ENCODE measurements around the gene ERICH2.
A peak's percentile ranks its signal among the peaks of the same experiment; 100 is the strongest.

ERICH2 gene

GRCh38 chr2:170842785-170843184 is 72.6 kb downstream of the ERICH2 start:
- no peak for DNase-seq (ENCODE audit: low spot score)

GRCh38 chr2:170843656-170844055 is 73.5 kb downstream of the ERICH2 start:
- peak; percentile 23 for DNase-seq (ENCODE audit: low spot score)

GRCh38 chr2:170845343-170845742 is 75.2 kb downstream of the ERICH2 start:
- DNase-seq (ENCODE audit: low spot score) = no peak

GRCh38 chr2:170846314-170846713 is 76.1 kb downstream of the ERICH2 start:
- DNase-seq (ENCODE audit: low spot score) = no peak

GRCh38 chr2:170847716-170848115 is 77.5 kb downstream of the ERICH2 start:
- DNase-seq (ENCODE audit: low spot score) = no peak
